HepG2 (cell line): ENCODE measurements around the gene GPR55. TPM values are rescaled to one million over a fixed set of nuclear protein-coding genes. Genes with fewer than 3 reads are reported as not detected.

Experiments used
- ATAC-seq: fragments of 200-7000 bp; cut with Tn5 transposase; 3 replicates; pipeline ENCODE4 v1.9.1; 2020; ENCODE audit warnings: mild to moderate bottlenecking, moderate library complexity
- BruUV-seq: library from RNA; stranded (reverse); fragments of 400-500 nt; replicated peaks from 2 replicates; lab custom pipeline; 2021; lab: Mats Ljungman, UMichigan
- CTCF ChIA-PET: fragments of 300-600 bp; formaldehyde crosslinking; extraction: SDS; loops from one replicate; lab custom pipeline; 2021; ENCODE audit warnings: low total read pairs, inconsistent platforms, low intra/inter-chr PET ratio; lab: Yijun Ruan, JAX
- POLR2A ChIA-PET: fragments of 350-600 bp; sonication (Branson Sonifier 250); formaldehyde crosslinking; loops from one replicate; lab custom pipeline; 2020; ENCODE audit warnings: antibody characterized with exemption, inconsistent platforms; lab: Yijun Ruan, JAX
- DNase-seq: peaks from one replicate; pipeline ENCODE4 v3.0.0-alpha.2; 2015; ENCODE audit warnings: low spot score
- FAIRE-seq: peaks from 3 replicates; lab custom pipeline; 2011; peaks lifted over from hg19 to GRCh38; lab: Jason Lieb, UNC
- H2AFZ ChIP-seq: one replicate; pipeline ENCODE4 v1.6.1; 2011; ENCODE audit warnings: low read length, inconsistent platforms
- H3K27ac ChIP-seq: fragments of 300-600 bp; 3 replicates; pipeline ENCODE4 v1.8.0; 2011; ENCODE audit warnings: mixed run types, mild to moderate bottlenecking, mixed read lengths, low read length, inconsistent platforms; ENCODE audit not compliant: insufficient read depth; ENCODE audit errors: extremely low read length
- H3K27me3 ChIP-seq, 2 experiments: fragments of 200-600 bp in 1 of 2; 2 replicates in 1 of 2; 3 replicates in 1 of 2; pipeline versions ENCODE4 v1.6.0 to v1.8.0; 2011; ENCODE audit warnings: low read length in 2 of 2, mild to moderate bottlenecking in 2 of 2, moderate library complexity in 2 of 2, inconsistent platforms in 1 of 2; ENCODE audit not compliant: insufficient read depth in 2 of 2, control insufficient read depth in 1 of 2
- H3K36me3 ChIP-seq, 2 experiments: fragments of 200-600 bp in 1 of 2; replicated peaks in 1 of 2; 2 replicates in 1 of 2; 3 replicates in 1 of 2; pipeline versions ENCODE4 v1.5.1 to v1.8.0; 2011; ENCODE audit warnings: low read length in 2 of 2, inconsistent platforms in 1 of 2; ENCODE audit not compliant: insufficient read depth in 2 of 2, control insufficient read depth in 1 of 2
- H3K4me1 ChIP-seq: 2 replicates; pipeline ENCODE4 v1.5.1; 2012; ENCODE audit warnings: low read length, inconsistent platforms; ENCODE audit not compliant: insufficient read depth
- H3K4me2 ChIP-seq: 2 replicates; pipeline ENCODE4 v1.6.0; 2011; ENCODE audit warnings: low read depth, low read length, inconsistent platforms
- H3K4me3 ChIP-seq, 3 experiments: fragments of 200-600 bp in 1 of 3; sonication (generic), shearing (Covaris generic) in 1 of 3; replicated peaks in 1 of 3; 2 replicates each; pipeline ENCODE4 v1.5.1; 2011 to 2016; ENCODE audit warnings: low read length in 3 of 3, inconsistent platforms in 2 of 3, low read depth in 2 of 3, mild to moderate bottlenecking in 2 of 3, control low read depth in 1 of 3, mixed read lengths in 1 of 3; ENCODE audit not compliant: insufficient read depth in 1 of 3
- H3K79me2 ChIP-seq: one replicate; pipeline ENCODE4 v1.6.1; 2011; ENCODE audit warnings: low read length, inconsistent platforms; ENCODE audit not compliant: insufficient read depth
- H3K9ac ChIP-seq: 2 replicates; pipeline ENCODE4 v1.6.0; 2011; ENCODE audit warnings: mild to moderate bottlenecking, low read depth, low read length, inconsistent platforms; ENCODE audit not compliant: insufficient read depth
- H3K9me3 ChIP-seq: 2 replicates; pipeline ENCODE4 v1.5.1; 2012; ENCODE audit warnings: mild to moderate bottlenecking, low read length
- H4K20me1 ChIP-seq: 2 replicates; pipeline ENCODE4 v1.6.0; 2011; ENCODE audit warnings: inconsistent platforms, mild to moderate bottlenecking, low read length, moderate library complexity; ENCODE audit not compliant: insufficient read depth
- ISL2 ChIP-seq: sonication (generic); formaldehyde crosslinking; IDR thresholded peaks from 2 replicates; pipeline ENCODE4 v1.5.0; 2020; ENCODE audit warnings: missing genetic modification reagents
- REST ChIP-seq, 2 experiments: IDR thresholded peaks; 2 replicates each; pipeline ENCODE4 v1.6.1; 2011 to 2012; ENCODE audit warnings: low read length in 2 of 2, borderline replicate concordance in 1 of 2, low read depth in 1 of 2, mild to moderate bottlenecking in 1 of 2, moderate library complexity in 1 of 2
- YEATS2 ChIP-seq: sonication (generic); formaldehyde crosslinking; IDR thresholded peaks from 2 replicates; pipeline ENCODE4 v1.4.0; 2020; ENCODE audit warnings: missing genetic modification reagents, borderline replicate concordance
- ZBTB26 ChIP-seq: IDR thresholded peaks from 2 replicates; pipeline ENCODE4 v1.6.1; 2016; ENCODE audit warnings: missing compliant biosample characterization, missing genetic modification reagents, borderline replicate concordance
- ZNF33B ChIP-seq: sonication (generic); formaldehyde crosslinking; IDR thresholded peaks from 2 replicates; pipeline ENCODE4 v1.5.1; 2020; ENCODE audit warnings: mild to moderate bottlenecking, missing genetic modification reagents
- ZNF543 ChIP-seq: sonication (generic); formaldehyde crosslinking; IDR thresholded peaks from 2 replicates; pipeline ENCODE4 v1.4.0; 2020; ENCODE audit warnings: mild to moderate bottlenecking, missing genetic modification reagents
- ZNF747 ChIP-seq: sonication (generic); formaldehyde crosslinking; IDR thresholded peaks from 2 replicates; pipeline ENCODE4 v1.8.1; 2023; ENCODE audit warnings: missing genetic modification reagents, mild to moderate bottlenecking, borderline replicate concordance
- WGBS: methylation state at CpG from one replicate; pipeline ENCODE4 v1.1.6; 2017; ENCODE audit warnings: low lambda C conversion rate; 5-methylcytosine and 5-hydroxymethylcytosine counted together
- in situ Hi-C: cut with HindIII; loops from 2 replicates; pipeline ENCODE4 v1.10.0; 2017; ENCODE audit warnings: low pct_unique_long_range_greater_than_20kb; ENCODE audit not compliant: extremely low pct_ligation_motif_present
- intact Hi-C: fragments of 100-400 bp; cut with micrococcal nuclease; formaldehyde crosslinking; loops from one replicate; pipeline ENCODE4 v1.10.0; 2022; ENCODE audit not compliant: unreplicated experiment
- polyA plus RNA-seq, 8 experiments: library from polyadenylated mRNA; depleted of rRNA in 3 of 8; stranded (reverse) in 7 of 8; unstranded in 1 of 8; fragments of >200 nt; fragmentation: Illumina TruSeq in 4 of 8; extraction: Trizol in 4 of 8; gene quantifications; 2 replicates each; pipeline versions ENCODE4 v1.2.1 to v1.2.3, GENCODE V29; 2011 to 2016; ENCODE audit warnings: low read depth in 4 of 8, missing spikeins in 1 of 8, mixed read lengths in 1 of 8; ENCODE audit not compliant: insufficient read depth in 1 of 8
- total RNA-seq, 5 experiments: library from RNA; depleted of rRNA; stranded (reverse); fragments of >200 nt; fragmentation: Illumina TruSeq; extraction: Trizol; gene quantifications; 2 replicates each; pipeline ENCODE4 v1.2.3, GENCODE V29; 2016; ENCODE audit warnings: low read depth in 1 of 5

GPR55 gene
- total and polyA plus RNA-seq, 2 of the 13 experiments (the other 11 are each of a cell fraction or from before 2014, with no cell fraction given): not detected

- H3K27me3 ChIP-seq: no peaks in the 10 kb centered on the region
- FAIRE-seq (no peak), DNase-seq (no peak), ATAC-seq (no peak)
- H3K79me2 ChIP-seq: no peaks in the 10 kb centered on the region
- no peak overlapping the region for H3K4me2 ChIP-seq
- ChIA-PET CTCF (no interaction called here), POLR2A (no interaction called here)
- H3K27ac ChIP-seq: no peak overlapping the region
- TF ChIP-seq ZNF543 (CRISPR knock-in tag): no peak
- TF ChIP-seq ZBTB26: no peak
- TF ChIP-seq ZNF33B (CRISPR knock-in tag): no peak
- no peak for TF ChIP-seq YEATS2
- TF ChIP-seq REST (IDR thresholded peaks at IDR 0.05; ENCODE audit: borderline replicate concordance in 1 of 2, low read depth in 1 of 2, low read length in 2 of 2): no peak
- no peak for TF ChIP-seq ZNF747 (CRISPR knock-in tag)
- TF ChIP-seq ISL2: no peak
- no TSS peak for BruUV-seq
- no peaks in the 10 kb centered on the region for H3K9me3 ChIP-seq
- no peak overlapping the region for H3K4me3 ChIP-seq
- intact Hi-C loops (no loop called here), in situ Hi-C loops (no loop called here)
- no peak overlapping the region for H3K9ac ChIP-seq
- peaks cover 2% of the 10 kb centered on the region; the same call in 1 of the 2 replicates for H3K4me1 ChIP-seq
- H4K20me1 ChIP-seq: peaks cover 1% of the 10 kb centered on the region; the same call in 1 of the 2 replicates
- H2AFZ ChIP-seq: no peak overlapping the region
- 89% methylated on average over 11 of the region's 11 CpGs for WGBS
- peaks cover 12 to 30% of the 10 kb centered on the region in 2 experiments; a peak in 3 of 5 replicates for H3K36me3 ChIP-seq
Measured at GRCh38 chr2:230874456-230874855, 50.6 kb downstream of the GPR55 start.
